Right lobe of liver (tissue), 6 donors: ENCODE data around the gene DUSP6. TPM values are rescaled to one million over a fixed set of nuclear protein-coding genes. Genes with fewer than 3 reads are reported as not detected.

ENCODE experiments used
- ATAC-seq, 4 donors: fragments of 200-7000 bp; cut with Tn5 transposase; one replicate each; pipeline ENCODE4 v1.9.1; 2020; ENCODE audit warnings: mild to moderate bottlenecking in 4 of 4, moderate library complexity in 4 of 4
- DNase-seq, 3 donors: peaks; one replicate each; pipeline ENCODE4 v3.0.0-alpha.2; 2020
- H3K27ac ChIP-seq, 3 donors: fragments of 200-600 bp; one replicate each; pipeline ENCODE4 v1.8.0; 2022
- H3K27me3 ChIP-seq, 2 donors: fragments of 200-600 bp; one replicate each; pipeline ENCODE4 v1.8.0; 2022
- H3K36me3 ChIP-seq, 4 donors: fragments of 200-600 bp; sonication (generic) in 1 of 4; one replicate each; pipeline versions ENCODE4 v1.5.1 to v1.8.0; 2017 to 2022; ENCODE audit warnings: control low read depth in 1 of 4
- H3K4me1 ChIP-seq, 4 donors: fragments of 200-600 bp; sonication (generic) in 1 of 4; one replicate each; pipeline versions ENCODE4 v1.5.1 to v1.8.0; 2017 to 2022; ENCODE audit warnings: control low read depth in 1 of 4
- H3K4me3 ChIP-seq, 3 donors: fragments of 200-600 bp; one replicate each; pipeline ENCODE4 v1.8.0; 2022
- H3K9me3 ChIP-seq, 4 donors: fragments of 200-600 bp; sonication (generic) in 1 of 4; one replicate each; pipeline versions ENCODE4 v1.5.1 to v1.8.0; 2017 to 2022; ENCODE audit warnings: control low read depth in 1 of 4
- CTCF ChIP-seq, 4 donors: fragments of 200-600 bp in 3 of 4; fragments of 450-650 bp in 1 of 4; IDR thresholded peaks; one replicate each; pipeline versions ENCODE4 v1.5.1 to v1.8.0; 2016 to 2022; ENCODE audit warnings: antibody characterized with exemption in 4 of 4, mild to moderate bottlenecking in 2 of 4
- POLR2A ChIP-seq: fragments of 450-650 bp; IDR thresholded peaks from one replicate; pipeline ENCODE4 v1.6.1; 2017; ENCODE audit warnings: antibody characterized with exemption, mild to moderate bottlenecking
- WGBS: methylation state at CpG from one replicate; pipeline ENCODE4 v1.1.6; 2018; ENCODE audit warnings: low coverage, low lambda C conversion rate; ENCODE audit not compliant: insufficient coverage; ENCODE audit errors: missing lambda C conversion rate; 5-methylcytosine and 5-hydroxymethylcytosine counted together
- intact Hi-C, 2 donors: fragments of 100-400 bp; cut with DNase I; formaldehyde crosslinking; loops; one replicate each; pipeline versions ENCODE4 v1.11.2 to v1.14.1; 2022
- total RNA-seq, 6 experiments: library from RNA; depleted of rRNA in 2 of 6; stranded (reverse); fragments of >200 nt in 2 of 6; fragmentation: NEBNext Ultra II Directional in 3 of 6; extraction: Animal tissue kit (Norgen Biotek cat#: 25700) in 3 of 6; gene quantifications; one replicate each; pipeline versions ENCODE4 v1.1.0 to v1.2.4, GENCODE V29; 2016 to 2023
- donor health status: DM: no; HTN: yes; CAD: no.
- donor health status: DM: no; HTN: no; CAD: no.
- donor health status: DM: no; HTN: no; CAD: no.
- donor health status: DM: no; HTN: yes; CAD: no.
- donor health status: DM: no; HTN: yes; CAD: no.

The DUSP6 gene
- total RNA-seq, 6 experiments from 2014 or later = 24.3 to 139 (median 50.4) TPM

- intact Hi-C loops = no loop called here
- no peaks in the 10 kb centered on the region for H3K9me3 ChIP-seq
- H3K36me3 ChIP-seq = no peaks in the 10 kb centered on the region
- no peak for TF ChIP-seq CTCF (IDR thresholded peaks at IDR 0.05)
- no peak for TF ChIP-seq POLR2A
- H3K4me1 ChIP-seq = peaks cover 0 to 44% (median 11%) of the 10 kb centered on the region in 4 donors
- no peak for ATAC-seq
- H3K27ac ChIP-seq = no peak overlapping the region
- DNase-seq = no peak
- H3K4me3 ChIP-seq = no peak overlapping the region
- H3K27me3 ChIP-seq = no peaks in the 10 kb centered on the region
These were observed 6.5 kb upstream of the DUSP6 start for GRCh38 chr12:89358805-89359204.

GRCh38 chr12:89357297-89357730, 5.0 kb upstream of the DUSP6 start:
- peak; percentile 71 to 89 (median 86) for DNase-seq
- peak overlapping the region in 2 of 3 donors; percentile 3 to 5 for H3K4me3 ChIP-seq

DNA sequence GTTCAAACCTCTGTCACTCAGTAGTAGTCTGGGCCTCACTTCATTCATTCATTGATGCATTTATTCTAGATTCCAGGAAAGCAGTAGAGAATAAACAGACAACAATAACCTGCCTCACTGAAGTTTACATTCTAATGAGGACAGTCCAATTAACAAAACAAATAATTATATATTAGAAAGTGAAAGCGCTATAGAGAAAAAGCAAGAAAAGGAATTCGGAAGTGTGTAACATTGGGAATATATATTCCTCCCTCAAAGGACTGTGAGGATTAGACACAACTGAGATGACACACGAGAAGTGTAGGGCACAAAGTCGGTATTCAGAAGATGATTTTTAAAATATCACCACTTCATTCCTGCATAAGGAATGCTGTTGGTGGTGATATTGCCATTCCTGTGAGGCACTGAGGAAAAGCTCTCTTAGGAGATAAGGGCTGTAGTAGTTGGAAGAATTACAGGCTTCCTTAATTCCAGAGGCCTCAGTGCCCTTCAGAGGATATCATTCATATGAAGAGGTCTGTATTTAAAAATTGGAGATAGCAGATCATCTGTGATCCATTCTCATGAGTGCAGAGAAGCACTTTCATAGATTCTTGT, 3.9 kb upstream of the DUSP6 start:
- DNase-seq (no peak), ATAC-seq (no peak)
- TF ChIP-seq CTCF (IDR thresholded peaks at IDR 0.05) (no peak), POLR2A (no peak)
- peak overlapping the region; percentile 64 to 99 (median 95) for H3K27ac ChIP-seq
- H3K36me3 ChIP-seq = no peaks in the 10 kb centered on the region
- H3K27me3 ChIP-seq = no peaks in the 10 kb centered on the region
- intact Hi-C loops = no loop called here
- H3K4me1 ChIP-seq = peaks cover 0 to 24% (median 11%) of the 10 kb centered on the region in 4 donors
- H3K4me3 ChIP-seq = peak overlapping the region in 1 of 3 donors; percentile 87
- no peaks in the 10 kb centered on the region for H3K9me3 ChIP-seq
- 42% methylated on average over 4 of the region's 4 CpGs for WGBS

More at GRCh38 chr12:89357297-89357730, 5.0 kb upstream of the DUSP6 start:
- Histone ChIP-seq H3K27ac (peak overlapping the region in 2 of 3 donors; percentile 64 to 99), H3K4me1 (peaks cover 0 to 34% (median 11%) of the 10 kb centered on the region in 4 donors), H3K27me3 (no peaks in the 10 kb centered on the region), H3K36me3 (no peaks in the 10 kb centered on the region), H3K9me3 (no peaks in the 10 kb centered on the region)
- WGBS = 14% methylated on average over 6 of the region's 7 CpGs
- peak; percentile 13 to 50 (median 30) for ATAC-seq
- intact Hi-C loops = no loop called here
- TF ChIP-seq CTCF (IDR thresholded peaks at IDR 0.05) (no peak), POLR2A (peak; percentile 55)

DNA sequence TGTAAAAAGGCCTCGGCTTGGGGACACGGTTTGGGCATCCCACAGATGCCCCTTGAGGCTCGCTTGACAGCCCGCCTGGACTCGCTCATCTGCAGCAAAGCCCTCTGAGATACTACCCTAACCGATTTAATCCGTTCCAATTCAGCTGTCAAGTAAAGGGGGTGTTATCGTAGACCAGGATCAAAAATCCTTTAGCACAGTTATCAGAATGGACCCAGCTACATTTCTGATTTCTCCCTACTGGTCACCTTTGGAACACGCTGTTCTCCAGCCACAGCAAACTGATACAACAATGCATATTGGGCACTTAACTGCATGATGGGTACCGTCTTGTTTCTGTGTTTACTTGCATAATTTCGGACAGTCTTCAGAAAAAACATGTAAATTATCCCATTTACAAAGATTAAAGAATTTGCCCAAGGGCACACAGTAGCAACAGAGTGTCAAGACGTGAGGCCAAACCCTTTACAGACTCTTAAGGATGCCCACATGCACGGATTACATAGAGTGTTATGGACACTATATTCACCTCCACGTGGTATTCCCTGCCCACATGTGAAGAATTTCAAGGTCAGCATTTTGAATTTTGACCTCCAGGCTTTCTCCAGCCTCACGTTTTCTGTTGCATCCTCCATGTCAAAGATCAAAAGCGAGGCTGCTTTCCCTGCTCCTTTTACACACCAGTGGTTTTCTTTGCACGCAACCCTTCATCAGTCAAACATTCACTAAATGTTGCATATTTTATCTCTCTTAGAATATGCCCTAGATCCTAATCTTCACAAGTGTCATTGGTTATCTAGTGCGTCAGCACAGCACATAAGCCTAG, 3.2 kb upstream of the DUSP6 start:
- no peaks in the 10 kb centered on the region for H3K27me3 ChIP-seq
- H3K27ac ChIP-seq = peak overlapping the region; percentile 95 to 99 (median 98)
- peak overlapping the region; percentile 87 to 88 (median 88) for H3K4me3 ChIP-seq
- peaks cover 0 to 24% (median 11%) of the 10 kb centered on the region in 4 donors for H3K4me1 ChIP-seq
- TF ChIP-seq POLR2A (peak; percentile 41), CTCF (IDR thresholded peaks at IDR 0.05) (peak in 2 of 4 donors; percentile 15 to 38)
- no peak for DNase-seq
- 16% methylated on average over 18 of the region's 18 CpGs for WGBS
- intact Hi-C loops = no loop called here
- no peaks in the 10 kb centered on the region for H3K9me3 ChIP-seq
- ATAC-seq = peak in 2 of 4 donors; percentile 1 to 2
- no peaks in the 10 kb centered on the region for H3K36me3 ChIP-seq
